Upper lobe of left lung (tissue), 6 donors: ENCODE data around the gene CLIP1. TPM values are rescaled to one million over a fixed set of nuclear protein-coding genes. Genes with fewer than 3 reads are reported as not detected.
A peak's percentile ranks its signal among the peaks of the same experiment; 100 is the strongest.

Source experiments
- ATAC-seq, 2 donors: fragments of 200-7000 bp; cut with Tn5 transposase; one replicate each; pipeline ENCODE4 v1.9.1; 2022; ENCODE audit warnings: mild to moderate bottlenecking in 2 of 2, moderate library complexity in 2 of 2; ENCODE audit not compliant: low FRiP score in 2 of 2
- DNase-seq, 2 donors: peaks; one replicate each; pipeline ENCODE4 v3.0.0-alpha.2; 2019 to 2020
- H3K27ac ChIP-seq, 4 donors: fragments of 200-600 bp; sonication (generic); one replicate each; pipeline ENCODE4 v1.5.1; 2016 to 2019
- H3K27me3 ChIP-seq, 4 donors: fragments of 200-600 bp; sonication (generic); one replicate each; pipeline ENCODE4 v1.5.1; 2017 to 2019
- H3K36me3 ChIP-seq, 4 donors: fragments of 200-600 bp; sonication (generic); one replicate each; pipeline ENCODE4 v1.5.1; 2016 to 2019
- H3K4me1 ChIP-seq, 4 donors: fragments of 200-600 bp; sonication (generic); one replicate each; pipeline ENCODE4 v1.5.1; 2018 to 2019
- H3K4me3 ChIP-seq, 4 donors: fragments of 200-600 bp; sonication (generic); one replicate each; pipeline ENCODE4 v1.5.1; 2017 to 2019; ENCODE audit warnings: mild to moderate bottlenecking in 2 of 4, moderate library complexity in 1 of 4
- H3K9me3 ChIP-seq, 4 donors: fragments of 200-600 bp; sonication (generic); one replicate each; pipeline ENCODE4 v1.5.1; 2018 to 2019
- EP300 ChIP-seq, 4 donors: sonication (generic); formaldehyde crosslinking; IDR thresholded peaks; one replicate each; pipeline ENCODE4 v1.5.1; 2017; ENCODE audit warnings: antibody characterized with exemption in 4 of 4, control low read depth in 2 of 4
- POLR2A ChIP-seq, 4 donors: fragments of 450-650 bp; IDR thresholded peaks; one replicate each; pipeline ENCODE4 v1.5.1; 2016 to 2017; ENCODE audit warnings: antibody characterized with exemption in 4 of 4, mild to moderate bottlenecking in 2 of 4
- POLR2AphosphoS5 ChIP-seq, 2 donors: sonication (generic); formaldehyde crosslinking; IDR thresholded peaks; one replicate each; pipeline ENCODE4 v1.5.1; 2017; ENCODE audit warnings: antibody characterized with exemption in 2 of 2
- WGBS, 2 donors: methylation state at CpG; one replicate each; pipeline ENCODE4 v1.1.5; 2017 to 2018; 5-methylcytosine and 5-hydroxymethylcytosine counted together
- total RNA-seq, 6 donors: library from RNA; depleted of rRNA in 4 of 6; stranded (reverse); fragments of >200 nt in 4 of 6; gene quantifications; one replicate each; pipeline versions ENCODE4 v1.1.0 to v1.2.1, GENCODE V29; 2016 to 2021
- TF ChIP-seq, protein P1 (sequence below), 6 experiments: fragments of 450-650 bp in 4 of 6; fragments of 200-600 bp in 2 of 6; sonication (generic) in 2 of 6; IDR thresholded peaks; one replicate each; pipeline ENCODE4 v1.5.1; 2016 to 2019; ENCODE audit warnings: antibody characterized with exemption in 6 of 6
- donor health status: DM: no; HTN: no; CAD: no; lungs with moderate emphysema.
- donor health status: DM: no; HTN: yes; CAD: no; lungs with severe emphysema.

The CLIP1 gene
- total RNA-seq, 6 donors from 2014 or later, result 78.4 to 152 (median 104) TPM

DNA sequence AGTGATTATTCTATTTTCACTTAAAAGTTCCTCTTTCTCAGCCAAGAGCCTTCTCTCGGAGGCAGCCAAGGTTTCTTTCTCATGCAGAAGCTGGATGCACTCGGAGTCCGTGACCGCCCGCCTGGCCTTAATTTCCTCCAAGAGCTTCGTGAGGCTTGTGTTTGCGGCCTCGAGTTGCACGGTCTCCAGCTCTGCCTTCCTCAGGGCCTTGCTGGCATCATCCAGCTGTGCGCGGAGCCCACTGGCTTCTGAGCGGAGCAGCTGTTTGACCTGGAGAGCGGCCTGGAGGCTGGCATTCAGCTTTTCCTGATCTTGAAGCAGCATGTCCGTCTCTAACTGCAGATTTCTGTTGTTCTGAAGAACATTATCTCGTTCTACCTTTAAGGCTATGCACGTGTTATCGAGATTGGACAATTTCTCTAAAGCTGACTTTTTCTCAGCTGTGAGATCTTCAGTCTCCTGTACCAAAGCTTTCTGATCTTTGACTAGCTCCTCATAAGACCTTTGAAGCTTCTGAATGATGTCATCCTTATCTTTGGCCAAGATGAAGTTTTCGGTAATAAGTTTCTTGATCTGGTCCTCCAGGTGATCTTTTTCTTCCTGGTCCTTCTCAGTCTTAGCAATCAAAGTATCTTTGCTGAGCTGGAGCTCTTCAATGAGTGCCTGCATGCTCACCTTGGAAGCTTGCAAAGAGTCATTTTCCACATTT, 99.0 kb downstream of the CLIP1 start:
- 94 to 96% methylated on average over 18 of the region's 18 CpGs for WGBS, 2 donors
- Histone ChIP-seq H3K27me3 (no peaks in the 10 kb centered on the region), H3K9me3 (no peaks in the 10 kb centered on the region), H3K27ac (no peak overlapping the region), H3K4me3 (no peak overlapping the region), H3K4me1 (peaks cover 0 to 5% (median 0%) of the 10 kb centered on the region in 4 donors), H3K36me3 (peaks cover 8 to 96% (median 58%) of the 10 kb centered on the region in 4 donors)
- no peak for ATAC-seq
- no peak for DNase-seq
- TF ChIP-seq EP300 (IDR thresholded peaks at IDR 0.05), result no peak
- TF ChIP-seq POLR2AphosphoS5 (IDR thresholded peaks at IDR 0.05), result no peak
- TF ChIP-seq, protein P1, sequence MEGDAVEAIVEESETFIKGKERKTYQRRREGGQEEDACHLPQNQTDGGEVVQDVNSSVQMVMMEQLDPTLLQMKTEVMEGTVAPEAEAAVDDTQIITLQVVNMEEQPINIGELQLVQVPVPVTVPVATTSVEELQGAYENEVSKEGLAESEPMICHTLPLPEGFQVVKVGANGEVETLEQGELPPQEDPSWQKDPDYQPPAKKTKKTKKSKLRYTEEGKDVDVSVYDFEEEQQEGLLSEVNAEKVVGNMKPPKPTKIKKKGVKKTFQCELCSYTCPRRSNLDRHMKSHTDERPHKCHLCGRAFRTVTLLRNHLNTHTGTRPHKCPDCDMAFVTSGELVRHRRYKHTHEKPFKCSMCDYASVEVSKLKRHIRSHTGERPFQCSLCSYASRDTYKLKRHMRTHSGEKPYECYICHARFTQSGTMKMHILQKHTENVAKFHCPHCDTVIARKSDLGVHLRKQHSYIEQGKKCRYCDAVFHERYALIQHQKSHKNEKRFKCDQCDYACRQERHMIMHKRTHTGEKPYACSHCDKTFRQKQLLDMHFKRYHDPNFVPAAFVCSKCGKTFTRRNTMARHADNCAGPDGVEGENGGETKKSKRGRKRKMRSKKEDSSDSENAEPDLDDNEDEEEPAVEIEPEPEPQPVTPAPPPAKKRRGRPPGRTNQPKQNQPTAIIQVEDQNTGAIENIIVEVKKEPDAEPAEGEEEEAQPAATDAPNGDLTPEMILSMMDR (IDR thresholded peaks at IDR 0.05), result no peak
- TF ChIP-seq POLR2A (IDR thresholded peaks at IDR 0.05), result no peak

DNA sequence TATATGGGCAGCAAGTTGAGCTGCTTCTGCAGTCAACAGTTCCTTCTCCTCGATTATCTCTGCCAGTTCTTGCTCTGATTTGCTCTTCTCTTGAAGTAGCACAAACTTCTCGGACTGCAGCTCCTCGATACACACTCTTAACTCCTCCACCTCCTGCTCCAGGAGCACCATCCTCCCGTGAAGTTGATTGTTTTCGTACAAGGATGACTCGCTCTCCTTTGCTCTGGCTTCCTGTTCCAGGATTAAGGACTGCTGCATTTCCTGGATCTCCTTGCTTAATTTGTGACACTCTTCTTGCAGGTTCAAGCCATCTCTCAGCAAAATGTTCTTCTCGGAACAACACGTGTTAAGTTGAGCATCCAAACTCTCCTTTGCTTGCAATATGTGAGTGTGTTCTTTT, 100.0 kb downstream of the CLIP1 start:
- H3K4me3 ChIP-seq, result no peak overlapping the region
- H3K36me3 ChIP-seq, result peaks cover 1 to 96% (median 55%) of the 10 kb centered on the region in 4 donors
- H3K9me3 ChIP-seq, result no peaks in the 10 kb centered on the region
- no peak for DNase-seq
- H3K4me1 ChIP-seq, result peaks cover 0 to 9% (median 0%) of the 10 kb centered on the region in 4 donors
- 86 to 87% methylated on average over 8 of the region's 8 CpGs for WGBS, 2 donors
- no peaks in the 10 kb centered on the region for H3K27me3 ChIP-seq
- H3K27ac ChIP-seq, result no peak overlapping the region
- ATAC-seq, result no peak
- TF ChIP-seq POLR2AphosphoS5 (IDR thresholded peaks at IDR 0.05) (no peak), POLR2A (IDR thresholded peaks at IDR 0.05) (no peak), EP300 (IDR thresholded peaks at IDR 0.05) (no peak)
- TF ChIP-seq, protein P1 (IDR thresholded peaks at IDR 0.05), result no peak

DNA sequence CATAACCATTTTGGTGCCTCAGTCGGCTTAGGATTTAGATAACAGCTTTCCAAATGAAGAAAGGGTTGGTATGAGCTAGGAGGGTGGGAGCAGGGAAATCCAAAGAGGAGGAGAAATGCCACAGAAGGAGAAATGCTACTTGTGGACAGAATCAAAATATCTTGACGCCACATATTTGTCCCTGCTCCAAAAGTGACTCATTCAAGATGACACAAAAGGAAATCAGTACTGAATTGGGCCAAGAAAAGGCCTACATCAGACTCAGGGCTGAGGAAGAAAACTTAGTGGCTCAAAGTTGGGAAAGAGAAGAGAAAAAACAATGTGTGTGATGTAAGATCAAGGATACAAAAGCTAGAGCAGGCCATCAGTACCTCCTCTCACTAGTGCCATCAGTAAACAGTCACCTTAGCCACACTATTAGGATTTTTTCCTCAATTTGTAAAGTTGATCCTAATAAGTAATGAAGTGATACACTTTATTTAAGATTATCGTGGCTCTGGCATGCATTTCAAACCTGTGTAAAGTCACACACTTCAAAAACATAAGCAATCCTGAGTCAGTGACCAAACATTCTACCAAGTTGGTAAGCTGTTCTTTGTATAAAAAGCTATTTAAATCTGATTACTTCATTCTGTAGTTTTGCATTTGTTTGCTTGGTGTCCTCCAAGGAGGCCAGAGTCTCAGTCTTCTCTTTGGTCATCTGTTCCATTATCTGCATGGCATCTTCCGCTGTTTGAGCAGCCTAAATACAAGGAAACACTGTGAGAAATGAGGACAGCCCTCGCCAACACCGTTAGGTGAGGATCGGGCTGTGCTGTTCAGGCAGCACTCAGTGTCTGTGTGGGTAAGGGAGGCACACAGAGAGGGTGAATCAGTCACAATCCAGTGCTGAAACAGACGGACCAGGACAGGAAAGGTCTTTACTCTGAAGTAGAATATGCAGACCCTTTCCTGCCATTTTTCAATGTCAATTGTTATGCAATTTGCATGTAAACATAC, 103.6 kb downstream of the CLIP1 start:
- ATAC-seq (peak in 1 of 2 donors; percentile 91), DNase-seq (no peak)
- 77 to 79% methylated on average over 8 of the region's 8 CpGs for WGBS, 2 donors
- Histone ChIP-seq H3K27ac (peak overlapping the region; percentile 52 to 64 (median 59)), H3K9me3 (no peaks in the 10 kb centered on the region), H3K4me1 (peaks cover 0 to 9% (median 0%) of the 10 kb centered on the region in 4 donors), H3K4me3 (no peak overlapping the region), H3K27me3 (no peaks in the 10 kb centered on the region), H3K36me3 (peaks cover 12 to 98% (median 53%) of the 10 kb centered on the region in 4 donors)
- no peak for TF ChIP-seq POLR2AphosphoS5 (IDR thresholded peaks at IDR 0.05)
- no peak for TF ChIP-seq EP300 (IDR thresholded peaks at IDR 0.05)
- TF ChIP-seq POLR2A (IDR thresholded peaks at IDR 0.05), result no peak
- TF ChIP-seq, protein P1 (IDR thresholded peaks at IDR 0.05), result no peak

DNA sequence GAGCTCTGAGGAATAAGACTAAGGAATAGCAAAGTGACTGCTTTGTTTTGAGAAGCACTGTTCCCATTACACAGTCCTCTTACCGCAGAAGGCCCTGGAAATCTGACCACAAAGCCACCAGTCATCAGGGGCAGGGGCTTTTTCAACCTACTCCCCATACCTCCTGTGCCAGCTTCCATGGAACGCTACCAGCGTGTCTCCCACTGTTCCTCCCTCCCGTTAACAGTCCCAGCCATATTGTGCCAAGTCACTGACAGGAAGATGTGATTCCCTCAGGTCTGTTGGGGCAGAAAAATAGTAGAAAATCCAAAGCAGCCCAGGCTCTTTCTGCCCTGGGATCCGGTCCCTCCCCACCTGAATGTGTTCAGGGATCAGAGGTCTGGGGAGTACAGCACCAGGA, 109.5 kb downstream of the CLIP1 start:
- Histone ChIP-seq H3K4me3 (no peak overlapping the region), H3K27ac (no peak overlapping the region), H3K27me3 (no peaks in the 10 kb centered on the region), H3K36me3 (peaks cover 21 to 97% (median 41%) of the 10 kb centered on the region in 4 donors), H3K9me3 (no peaks in the 10 kb centered on the region), H3K4me1 (no peaks in the 10 kb centered on the region)
- no peak for TF ChIP-seq POLR2AphosphoS5 (IDR thresholded peaks at IDR 0.05)
- TF ChIP-seq, protein P1 (IDR thresholded peaks at IDR 0.05), result no peak
- TF ChIP-seq EP300 (IDR thresholded peaks at IDR 0.05), result no peak
- WGBS, 2 donors, result 90 to 98% methylated on average over 5 of the region's 5 CpGs
- ATAC-seq, result no peak
- DNase-seq, result no peak
